ENCODE results near the gene SGK1.
"Not testable (repeated sequence)": the region's sequence is repeated elsewhere in the genome, so short reads cannot be mapped to it uniquely, and the experiment has no call there.

SGK1 gene

GRCh38 chr6:134324766-134325165 is 6.9 kb upstream of the SGK1 start:
- FAIRE-seq: no peak

GRCh38 chr6:134324141-134324540 is 6.2 kb upstream of the SGK1 start:
- no peak for TF ChIP-seq CTCF (IDR thresholded peaks at IDR 0.05; ENCODE audit: insufficient read depth, missing control alignments)
- no peak for FAIRE-seq
- DNase-seq (ENCODE audit: insufficient read length, low spot score): no peak

More at GRCh38 chr6:134324766-134325165, 6.9 kb upstream of the SGK1 start:
- no peak for DNase-seq (ENCODE audit: insufficient read length, low spot score)
- no peak for TF ChIP-seq CTCF (IDR thresholded peaks at IDR 0.05; ENCODE audit: insufficient read depth, missing control alignments)

GRCh38 chr6:134323698-134324097 is 5.8 kb upstream of the SGK1 start:
- no peak for TF ChIP-seq CTCF (IDR thresholded peaks at IDR 0.05; ENCODE audit: insufficient read depth, missing control alignments)
- FAIRE-seq (no peak), DNase-seq (ENCODE audit: insufficient read length, low spot score) (no peak)

DNA sequence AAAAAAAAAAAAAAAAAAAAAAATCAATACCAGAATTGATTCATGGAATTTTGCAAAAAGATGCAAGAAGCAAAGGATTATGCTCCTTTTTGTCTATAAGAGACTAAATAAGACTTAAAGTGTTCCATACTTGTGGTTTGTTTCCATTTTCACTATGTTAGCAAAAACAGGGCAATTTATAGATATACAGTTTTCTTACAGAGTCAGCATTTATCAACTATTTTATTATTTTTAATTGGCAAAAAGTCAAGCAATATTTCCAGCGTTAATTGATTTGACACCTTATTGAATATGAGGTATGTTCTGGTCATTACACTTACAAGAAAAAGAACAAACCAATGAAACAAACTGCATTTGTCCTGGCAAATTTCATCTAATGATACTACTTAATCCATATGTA is 5.4 kb upstream of the SGK1 start:
- no peak for TF ChIP-seq CTCF (IDR thresholded peaks at IDR 0.05; ENCODE audit: insufficient read depth, missing control alignments)
- DNase-seq (ENCODE audit: insufficient read length, low spot score) (no peak), FAIRE-seq (no peak)

- FAIRE-seq (no peak), DNase-seq (ENCODE audit: insufficient read length, low spot score) (no peak)
- TF ChIP-seq CTCF (IDR thresholded peaks at IDR 0.05; ENCODE audit: insufficient read depth, missing control alignments): no peak
These were observed 4.3 kb upstream of the SGK1 start for GRCh38 chr6:134322216-134322615.

DNA sequence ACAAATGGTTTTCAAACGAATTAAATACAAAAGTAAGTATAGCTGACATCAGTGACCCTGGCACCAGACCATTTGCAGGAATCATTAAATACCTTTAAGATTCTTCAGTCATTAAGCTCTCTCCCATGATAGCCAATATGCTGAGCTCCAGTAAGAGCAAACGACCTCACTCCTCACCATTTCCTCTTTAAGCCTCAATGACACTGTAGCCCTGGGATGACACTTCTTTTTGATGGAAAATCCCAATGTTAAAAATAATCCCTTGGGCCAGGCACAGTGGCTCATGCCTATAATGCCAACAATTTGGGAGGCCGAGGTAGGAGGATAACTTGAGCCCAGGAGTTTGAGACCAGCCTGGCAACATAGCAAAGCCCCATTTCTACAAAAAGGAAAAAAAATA is 3.3 kb upstream of the SGK1 start:
- FAIRE-seq (no peak), DNase-seq (ENCODE audit: insufficient read length, low spot score) (no peak)
- TF ChIP-seq CTCF (IDR thresholded peaks at IDR 0.05; ENCODE audit: insufficient read depth, missing control alignments): no peak

GRCh38 chr6:134319686-134320085 is 1.8 kb upstream of the SGK1 start:
- not testable (repeated sequence) for FAIRE-seq; DNase-seq (ENCODE audit: insufficient read length, low spot score)

DNA sequence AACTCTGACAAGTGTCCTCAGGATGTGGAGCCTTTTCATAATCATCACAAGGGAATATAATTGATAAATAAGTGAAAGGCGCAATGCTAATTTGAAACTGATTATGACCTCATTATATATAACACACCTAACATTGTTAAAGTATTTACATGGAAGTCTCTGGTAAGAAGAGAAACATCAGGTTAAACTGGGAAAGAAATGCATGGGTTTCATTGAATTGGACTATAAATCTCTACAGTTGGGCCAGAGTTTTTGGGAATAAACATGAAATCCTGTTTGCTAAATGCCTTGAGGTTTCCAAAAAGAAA is 1.0 kb upstream of the SGK1 start:
- FAIRE-seq (no peak), DNase-seq (ENCODE audit: insufficient read length, low spot score) (no peak)
- no peak for TF ChIP-seq CTCF (IDR thresholded peaks at IDR 0.05; ENCODE audit: insufficient read depth, missing control alignments)
